ENCODE measurements around the gene GPC1. TPM values are rescaled to one million over a fixed set of nuclear protein-coding genes. Genes with fewer than 3 reads are reported as not detected.

The GPC1 gene
- total and polyA plus RNA-seq, 10 of the 15 experiments (the other 5 are each of a cell fraction or from before 2014, with no cell fraction given): 0.06 to 0.77 (median 0.23) TPM; not detected in 3

GRCh38 chr2:240499309-240500301, 64.1 kb downstream of the GPC1 start:
- ATAC-seq (no peak), FAIRE-seq (no peak), DNase-seq (ENCODE audit: low read depth, low spot score) (no peak)
- Histone ChIP-seq H3K9ac (ENCODE audit: control insufficient read depth, insufficient read depth, low read length) (no peak overlapping the region), H3K27ac (ENCODE audit: control insufficient read depth, insufficient read depth) (no peak overlapping the region), H3K4me3 (no peak overlapping the region), H2AFZ (ENCODE audit: control insufficient read depth, low read depth, low read length) (no peak overlapping the region), H3K9me3 (replicated peaks; ENCODE audit: control insufficient read depth, insufficient read depth, low read length) (no peaks in the 10 kb centered on the region), H3K27me3 (replicated peaks in 1 of 2; ENCODE audit: control insufficient read depth in 2 of 2, insufficient read depth in 2 of 2, low read length in 1 of 2) (no peaks in the 10 kb centered on the region), H3K36me3 (ENCODE audit: control insufficient read depth in 2 of 2, insufficient read depth in 2 of 2, low read length in 1 of 2) (0 out of 4 replicates have a peak, but pooled peaks cover 0 to 2% of the 10 kb centered on the region in 2 experiments), H4K20me1 (ENCODE audit: control insufficient read depth, insufficient read depth) (no peaks in the 10 kb centered on the region), H3K4me2 (ENCODE audit: control insufficient read depth, insufficient read depth) (no peak overlapping the region), H3K4me1 (ENCODE audit: control insufficient read depth, insufficient read depth, low read length) (no peaks in the 10 kb centered on the region), H3K79me2 (ENCODE audit: control insufficient read depth, insufficient read depth, low read length) (no peaks in the 10 kb centered on the region)
- ChIA-PET RAD21 (ENCODE audit: unreplicated experiment) (no interaction called here), CTCF (no interaction called here), POLR2A (no interaction called here), SMC1A (ENCODE audit: uncharacterized antibody, unreplicated experiment) (no interaction called here)
- BruUV-seq (replicated peaks): no TSS peak
- intact Hi-C loops (cut with micrococcal nuclease; ENCODE audit: unreplicated experiment) (no loop called here), in situ Hi-C loops (cut with MboI) (loop anchor here (25.0 kb wide), 1 partner anchor 338 kb away; no protein-coding TSS in a partner anchor)
- WGBS (ENCODE audit: insufficient coverage, insufficient replicate concordance, low lambda C conversion rate, missing lambda C conversion rate): 89% methylated on average over 30 of the region's 32 CpGs
- TF ChIP-seq SMC3 (IDR thresholded peaks at IDR 0.05; ENCODE audit: borderline replicate concordance, low read length): no peak
- TF ChIP-seq SIX5 (IDR thresholded peaks at IDR 0.05; ENCODE audit: low read depth, low read length, severe bottlenecking): no peak
- TF ChIP-seq EGR1 (IDR thresholded peaks at IDR 0.05; ENCODE audit: borderline replicate concordance in 1 of 2, low read depth in 2 of 2, low read length in 2 of 2): no peak
- no peak for TF ChIP-seq RELA (IDR thresholded peaks at IDR 0.05; ENCODE audit: borderline replicate concordance, partially characterized antibody)
- TF ChIP-seq RFX5 (IDR thresholded peaks at IDR 0.05; ENCODE audit: low read depth, low read length): no peak
- no peak for TF ChIP-seq MXI1 (IDR thresholded peaks at IDR 0.05; ENCODE audit: low read depth, low read length)
- TF ChIP-seq SIN3A (IDR thresholded peaks at IDR 0.05; ENCODE audit: low read depth, low read length): no peak
- no peak for TF ChIP-seq PAX5 (IDR thresholded peaks at IDR 0.05; ENCODE audit: borderline replicate concordance, low read depth, low read length)
- no peak for TF ChIP-seq SMAD1 (IDR thresholded peaks at IDR 0.05; ENCODE audit: low read depth, partially characterized antibody)
- TF ChIP-seq IKZF2 (IDR thresholded peaks at IDR 0.05): no peak
- no peak for TF ChIP-seq E2F4 (IDR thresholded peaks at IDR 0.05; ENCODE audit: low read depth, low read length)
- no peak for TF ChIP-seq FOXM1 (IDR thresholded peaks at IDR 0.05; ENCODE audit: low read depth, low read length)
- no peak for TF ChIP-seq LARP7 (IDR thresholded peaks at IDR 0.05)
- TF ChIP-seq FOXK2 (IDR thresholded peaks at IDR 0.05): no peak
